ENCODE measurements around the gene GHRHR. TPM values are rescaled to one million over a fixed set of nuclear protein-coding genes. Genes with fewer than 3 reads are reported as not detected.

GHRHR gene
- total RNA-seq, 4 donors from 2014 or later: not detected

- Histone ChIP-seq H3K4me3 (no peak overlapping the region), H3K4me1 (peaks cover 0 to 6% (median 0%) of the 10 kb centered on the region in 3 donors), H3K36me3 (no peaks in the 10 kb centered on the region), H3K9me3 (no peaks in the 10 kb centered on the region), H3K27me3 (peaks cover 16% of the 10 kb centered on the region), H3K27ac (no peak overlapping the region)
- ATAC-seq: no peak
- 92 to 100% methylated on average over 2 to 5 of the region's 18 CpGs for WGBS, 2 donors (ENCODE audit: low coverage in 1 of 2)
- TF ChIP-seq POLR2AphosphoS5 (IDR thresholded peaks at IDR 0.05) (no peak), EP300 (IDR thresholded peaks at IDR 0.05) (no peak), CTCF (IDR thresholded peaks at IDR 0.05) (no peak), POLR2A (IDR thresholded peaks at IDR 0.05) (no peak)
Measured at GRCh38 chr7:30973791-30974604, 10.2 kb downstream of the GHRHR start.

GRCh38 chr7:30974605-30975255 is 11.0 kb downstream of the GHRHR start:
- TF ChIP-seq CTCF (IDR thresholded peaks at IDR 0.05) (peak in 3 of 4 experiments; percentile 65 to 75 (median 68)), POLR2A (IDR thresholded peaks at IDR 0.05) (no peak), EP300 (IDR thresholded peaks at IDR 0.05) (no peak), POLR2AphosphoS5 (IDR thresholded peaks at IDR 0.05) (no peak)

GRCh38 chr7:30975256-30975899 is 11.6 kb downstream of the GHRHR start:
- H3K9me3 ChIP-seq: no peaks in the 10 kb centered on the region
- peaks cover 9% of the 10 kb centered on the region for H3K27me3 ChIP-seq
- H3K4me1 ChIP-seq: peaks cover 0 to 6% (median 0%) of the 10 kb centered on the region in 3 donors
- H3K36me3 ChIP-seq: no peaks in the 10 kb centered on the region
- 87 to 90% methylated on average over 2 to 4 of the region's 5 CpGs for WGBS, 2 donors (ENCODE audit: low coverage in 1 of 2)
- no peak for ATAC-seq
- no peak overlapping the region for H3K27ac ChIP-seq
- TF ChIP-seq POLR2AphosphoS5 (IDR thresholded peaks at IDR 0.05) (no peak), EP300 (IDR thresholded peaks at IDR 0.05) (no peak), CTCF (IDR thresholded peaks at IDR 0.05) (no peak), POLR2A (IDR thresholded peaks at IDR 0.05) (no peak)
- H3K4me3 ChIP-seq: no peak overlapping the region

More at GRCh38 chr7:30974605-30975255, 11.0 kb downstream of the GHRHR start:
- Histone ChIP-seq H3K9me3 (no peaks in the 10 kb centered on the region), H3K4me3 (no peak overlapping the region), H3K27ac (no peak overlapping the region), H3K4me1 (peaks cover 0 to 6% (median 0%) of the 10 kb centered on the region in 3 donors), H3K36me3 (no peaks in the 10 kb centered on the region), H3K27me3 (peaks cover 16% of the 10 kb centered on the region)
- ATAC-seq: peak; percentile 63
- 17 to 46% methylated on average over 1 to 4 of the region's 7 CpGs for WGBS, 2 donors (ENCODE audit: low coverage in 1 of 2)

- ATAC-seq: no peak
- H3K36me3 ChIP-seq: no peaks in the 10 kb centered on the region
Measured at GRCh38 chr7:30976381-30976780, 12.6 kb downstream of the GHRHR start.

More at GRCh38 chr7:30976381-30976780, 12.6 kb downstream of the GHRHR start:
- TF ChIP-seq POLR2AphosphoS5 (IDR thresholded peaks at IDR 0.05) (no peak), EP300 (IDR thresholded peaks at IDR 0.05) (no peak), POLR2A (IDR thresholded peaks at IDR 0.05) (no peak), CTCF (IDR thresholded peaks at IDR 0.05) (no peak)
- Histone ChIP-seq H3K4me1 (peaks cover 0 to 6% (median 0%) of the 10 kb centered on the region in 3 donors), H3K27me3 (peaks cover 2% of the 10 kb centered on the region), H3K9me3 (no peaks in the 10 kb centered on the region), H3K4me3 (no peak overlapping the region), H3K27ac (no peak overlapping the region)
- WGBS, 2 donors (ENCODE audit: low coverage in 1 of 2): 69 to 81% methylated on average over 3 to 5 of the region's 5 CpGs
